ENCODE measurements around the gene PIH1D2. TPM values are rescaled to one million over a fixed set of nuclear protein-coding genes. Genes with fewer than 3 reads are reported as not detected.

The PIH1D2 gene, protein sequence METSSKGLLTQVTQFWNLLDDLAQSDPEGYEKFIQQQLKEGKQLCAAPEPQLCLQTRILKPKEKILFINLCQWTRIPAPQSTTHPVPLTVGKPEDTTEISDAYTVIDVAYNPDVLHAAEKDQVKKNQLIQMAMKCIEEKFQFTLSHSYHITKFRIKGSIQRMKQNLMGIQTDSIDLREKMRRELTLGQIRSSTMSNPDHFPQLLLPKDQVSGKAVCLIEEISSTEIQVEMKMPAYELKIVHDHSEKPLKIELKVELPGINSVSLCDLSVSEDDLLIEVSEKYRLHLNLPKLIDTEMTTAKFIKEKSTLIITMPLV
- total RNA-seq (2022; extraction: Qiagen RNA extraction), result 0.70 to 1.4 TPM (median 1.1 TPM) in 5 replicates

DNA sequence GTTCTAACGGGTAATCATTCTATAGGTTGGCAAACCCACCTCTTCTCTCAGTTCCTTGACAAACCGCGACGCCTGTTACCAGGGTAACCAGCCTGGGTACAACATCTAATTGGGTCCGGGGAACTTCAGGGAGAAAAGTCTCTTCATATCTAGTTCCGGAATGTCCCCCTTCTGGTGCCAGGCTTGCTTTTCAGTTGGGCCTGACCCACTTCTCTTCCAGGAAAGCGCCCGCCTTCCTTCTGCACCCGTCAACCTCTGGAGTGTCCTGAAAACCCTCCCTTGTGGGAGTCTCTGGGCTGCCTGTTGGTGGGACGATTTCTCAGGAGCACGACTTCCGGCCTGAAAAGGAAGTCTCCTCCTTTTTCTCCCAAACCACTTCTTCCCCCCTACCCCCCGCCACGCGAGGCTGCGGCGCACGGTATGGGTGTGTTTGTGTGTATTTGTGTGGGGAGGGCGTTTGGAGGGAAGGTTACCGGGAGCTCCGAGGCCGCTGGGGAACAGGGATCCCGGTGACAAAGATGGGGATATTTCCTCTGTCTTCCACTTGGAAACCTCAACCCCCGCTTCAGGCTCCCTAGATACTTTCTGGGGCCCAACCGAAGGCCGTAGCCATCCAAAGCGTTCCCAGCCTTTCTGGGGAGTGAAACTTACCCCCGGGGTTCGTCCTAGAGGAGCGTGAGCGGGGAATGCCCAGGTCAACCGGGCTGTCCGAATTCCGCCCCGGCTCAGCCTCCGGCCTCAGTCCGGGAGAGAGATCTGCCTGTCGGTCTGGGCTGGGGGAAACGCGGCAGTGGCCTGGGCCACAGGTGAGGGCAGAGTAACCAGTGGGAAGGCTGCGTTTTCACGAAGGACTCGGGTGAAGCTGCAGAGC lies at the start of gene PIH1D2, which contains the start of gene NKAPD1:
Gene PIH1D2, minus strand, starts transcription at position 77 of the 871 bp plus-strand sequence. CDS start 843 bp downstream, outside the sequence.
Gene NKAPD1, plus strand, starts transcription at position 359 of the 871 bp plus-strand sequence. CDS start 1,276 bp downstream, outside the sequence.

GRCh38 chr11:112086422-112087191 lies 12.8 kb upstream of the PIH1D2 start, which contains the start of the genes SDHD and TIMM8B:
SDHD (plus strand) TSS chr11:112086873; CDS start chr11:112086908, 35 bp downstream.
TIMM8B (minus strand) TSS chr11:112086756; CDS start chr11:112086723, 33 bp downstream.

GRCh38 chr11:112024773-112025678 lies 48.8 kb downstream of the PIH1D2 start, which contains the start of gene DLAT:
DLAT (plus strand) TSS chr11:112025408; CDS start chr11:112025473, 65 bp downstream.

Other genes starting within 250 kb of the PIH1D2 start
- gene ALG9, start 202.4 kb downstream of the PIH1D2 start, total RNA-seq (2022; extraction: Qiagen RNA extraction), result 19.6 to 25.2 TPM (median 21.7 TPM) in 5 replicates
- gene FDXACB1, start 194.9 kb downstream of the PIH1D2 start, total RNA-seq (2022; extraction: Qiagen RNA extraction), result 1.4 to 1.6 TPM (median 1.5 TPM) in 5 replicates
- 31.6 to 37.7 TPM (median 36.1 TPM) in 5 replicates for gene CFAP68, start 194.5 kb downstream of the PIH1D2 start, total RNA-seq (2022; extraction: Qiagen RNA extraction)
- 12.4 to 28.7 TPM (median 17.0 TPM) in 5 replicates for gene CRYAB, start 162.2 kb downstream of the PIH1D2 start, total RNA-seq (2022; extraction: Qiagen RNA extraction)
- gene HSPB2, start 161.3 kb downstream of the PIH1D2 start, total RNA-seq (2022; extraction: Qiagen RNA extraction), result 0.09 TPM in 1 of 5 replicates, not detected in the others
- gene C11orf52, start 155.1 kb downstream of the PIH1D2 start, total RNA-seq (2022; extraction: Qiagen RNA extraction), result 0.15 to 0.45 TPM (median 0.26 TPM) in 5 replicates
- gene DIXDC1, start 136.7 kb downstream of the PIH1D2 start, total RNA-seq (2022; extraction: Qiagen RNA extraction), result 6.1 to 10.3 TPM (median 9.6 TPM) in 5 replicates
- 26.5 to 34.1 TPM (median 31.1 TPM) in 5 replicates for gene DLAT, start 48.6 kb downstream of the PIH1D2 start, total RNA-seq (2022; extraction: Qiagen RNA extraction)
- 15.9 to 18.2 TPM (median 17.3 TPM) in 5 replicates for gene NKAPD1, start 282 bp upstream of the PIH1D2 start, total RNA-seq (2022; extraction: Qiagen RNA extraction)
- gene TIMM8B, start 12.7 kb upstream of the PIH1D2 start, total RNA-seq (2022; extraction: Qiagen RNA extraction), result 56.0 to 75.2 TPM (median 59.3 TPM) in 5 replicates
- 57.4 to 72.2 TPM (median 63.7 TPM) in 5 replicates for gene SDHD, start 12.9 kb upstream of the PIH1D2 start, total RNA-seq (2022; extraction: Qiagen RNA extraction)
- 75.9 to 94.3 TPM (median 87.5 TPM) in 5 replicates for gene IL18, start 90.1 kb upstream of the PIH1D2 start, total RNA-seq (2022; extraction: Qiagen RNA extraction)
- not detected in 5 replicates for gene TEX12, start 93.4 kb upstream of the PIH1D2 start, total RNA-seq (2022; extraction: Qiagen RNA extraction)
- 0.92 to 1.7 TPM (median 1.3 TPM) in 5 replicates for gene BCO2, start 101.5 kb upstream of the PIH1D2 start, total RNA-seq (2022; extraction: Qiagen RNA extraction)
- gene PTS, start 152.4 kb upstream of the PIH1D2 start, total RNA-seq (2022; extraction: Qiagen RNA extraction), result 25.6 to 30.0 TPM (median 28.2 TPM) in 5 replicates
- not detected in 5 replicates for gene PLET1, start 186.8 kb upstream of the PIH1D2 start, total RNA-seq (2022; extraction: Qiagen RNA extraction)